GM21825 (cell line): Measurements from ENCODE around the gene JARID2.

Source experiments
- ATAC-seq: cut with Tn5 transposase; IDR thresholded peaks from one replicate; pipeline ENCODE4 v1.9.1; 2021; ENCODE audit warnings: mild to moderate bottlenecking, moderate library complexity; ENCODE audit not compliant: unreplicated experiment

JARID2 gene

GRCh38 chr6:15430186-15430585 lies 184.3 kb downstream of the JARID2 start:
- ATAC-seq, result no peak

- no peak for ATAC-seq
These were observed 185.1 kb downstream of the JARID2 start for GRCh38 chr6:15430931-15431405.

GRCh38 chr6:15431762-15432483 lies 186.1 kb downstream of the JARID2 start:
- no peak for ATAC-seq

- ATAC-seq, result no peak
These were observed 187.6 kb downstream of the JARID2 start for GRCh38 chr6:15433511-15433861.

GRCh38 chr6:15434263-15434662 lies 188.4 kb downstream of the JARID2 start:
- ATAC-seq, result no peak

- no peak for ATAC-seq
These were observed 189.0 kb downstream of the JARID2 start for GRCh38 chr6:15434823-15435380.

- ATAC-seq, result no peak
These were observed 189.6 kb downstream of the JARID2 start for GRCh38 chr6:15435468-15435867.

GRCh38 chr6:15436451-15436850 lies 190.6 kb downstream of the JARID2 start:
- ATAC-seq, result no peak

- no peak for ATAC-seq
These were observed 191.3 kb downstream of the JARID2 start for GRCh38 chr6:15437090-15437635.

- ATAC-seq, result no peak
These were observed 193.6 kb downstream of the JARID2 start for GRCh38 chr6:15439410-15440025.

GRCh38 chr6:15440040-15440439 lies 194.2 kb downstream of the JARID2 start:
- no peak for ATAC-seq

- no peak for ATAC-seq
These were observed 195.5 kb downstream of the JARID2 start for GRCh38 chr6:15441215-15441868.

- ATAC-seq, result no peak
These were observed 196.1 kb downstream of the JARID2 start for GRCh38 chr6:15441981-15442380.

- no peak for ATAC-seq
These were observed 196.6 kb downstream of the JARID2 start for GRCh38 chr6:15442467-15442866.

GRCh38 chr6:15443119-15443830 lies 197.4 kb downstream of the JARID2 start:
- no peak for ATAC-seq

GRCh38 chr6:15444081-15444731 lies 198.3 kb downstream of the JARID2 start:
- no peak for ATAC-seq

GRCh38 chr6:15444881-15445280 lies 199.0 kb downstream of the JARID2 start:
- no peak for ATAC-seq

- no peak for ATAC-seq
These were observed 201.8 kb downstream of the JARID2 start for GRCh38 chr6:15447546-15448267.

GRCh38 chr6:15449011-15449410 lies 203.1 kb downstream of the JARID2 start:
- no peak for ATAC-seq

- ATAC-seq, result no peak
These were observed 205.9 kb downstream of the JARID2 start for GRCh38 chr6:15451738-15452137.
